HG03135 (cell line): ENCODE results near the gene TSPEAR.
"Not testable (repeated sequence)": the region's sequence is repeated elsewhere in the genome, so short reads cannot be mapped to it uniquely, and the experiment has no call there.

ENCODE experiments used
- ATAC-seq: cut with Tn5 transposase; IDR thresholded peaks from one replicate; pipeline ENCODE4 v1.9.1; 2021; ENCODE audit warnings: mild to moderate bottlenecking, moderate library complexity; ENCODE audit not compliant: unreplicated experiment

The TSPEAR gene

DNA sequence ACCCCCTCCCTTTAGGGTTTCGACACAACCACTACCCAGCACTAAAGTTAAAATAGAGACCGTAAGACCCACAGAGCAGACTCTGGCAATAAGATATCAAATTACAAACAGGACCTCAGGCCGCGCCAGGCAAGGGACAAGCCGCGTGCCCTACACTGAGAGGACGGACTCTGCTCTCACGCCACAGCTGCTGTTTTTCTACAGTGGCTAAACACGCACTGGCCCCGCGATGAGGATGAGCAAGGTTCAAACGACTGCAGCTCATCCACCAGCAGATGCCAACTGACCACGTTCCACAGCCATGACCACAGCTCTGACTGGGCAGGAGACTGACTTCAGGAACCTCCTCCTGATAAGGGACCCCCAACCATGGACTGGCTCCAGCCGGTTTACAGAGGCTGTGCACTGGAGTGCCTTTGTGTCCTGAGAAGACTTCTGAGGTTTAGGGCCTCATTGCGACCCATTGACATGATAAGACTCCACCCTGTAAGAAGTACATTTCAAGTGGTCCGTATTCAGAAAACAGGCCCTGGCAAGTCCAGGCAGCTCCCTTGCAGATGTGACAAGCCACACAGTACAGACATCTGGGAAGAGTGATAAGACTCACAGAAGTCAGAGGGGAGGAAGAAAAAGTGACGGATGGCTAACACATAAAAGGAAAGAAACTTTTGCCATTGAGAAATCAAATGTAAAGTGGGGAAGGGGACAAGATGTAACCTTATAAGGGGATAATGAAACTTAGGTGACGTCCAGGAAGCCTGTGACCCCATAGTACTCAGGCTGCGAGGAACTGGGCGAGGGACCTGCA is 117.6 kb downstream of the TSPEAR start:
- no peak for ATAC-seq

DNA sequence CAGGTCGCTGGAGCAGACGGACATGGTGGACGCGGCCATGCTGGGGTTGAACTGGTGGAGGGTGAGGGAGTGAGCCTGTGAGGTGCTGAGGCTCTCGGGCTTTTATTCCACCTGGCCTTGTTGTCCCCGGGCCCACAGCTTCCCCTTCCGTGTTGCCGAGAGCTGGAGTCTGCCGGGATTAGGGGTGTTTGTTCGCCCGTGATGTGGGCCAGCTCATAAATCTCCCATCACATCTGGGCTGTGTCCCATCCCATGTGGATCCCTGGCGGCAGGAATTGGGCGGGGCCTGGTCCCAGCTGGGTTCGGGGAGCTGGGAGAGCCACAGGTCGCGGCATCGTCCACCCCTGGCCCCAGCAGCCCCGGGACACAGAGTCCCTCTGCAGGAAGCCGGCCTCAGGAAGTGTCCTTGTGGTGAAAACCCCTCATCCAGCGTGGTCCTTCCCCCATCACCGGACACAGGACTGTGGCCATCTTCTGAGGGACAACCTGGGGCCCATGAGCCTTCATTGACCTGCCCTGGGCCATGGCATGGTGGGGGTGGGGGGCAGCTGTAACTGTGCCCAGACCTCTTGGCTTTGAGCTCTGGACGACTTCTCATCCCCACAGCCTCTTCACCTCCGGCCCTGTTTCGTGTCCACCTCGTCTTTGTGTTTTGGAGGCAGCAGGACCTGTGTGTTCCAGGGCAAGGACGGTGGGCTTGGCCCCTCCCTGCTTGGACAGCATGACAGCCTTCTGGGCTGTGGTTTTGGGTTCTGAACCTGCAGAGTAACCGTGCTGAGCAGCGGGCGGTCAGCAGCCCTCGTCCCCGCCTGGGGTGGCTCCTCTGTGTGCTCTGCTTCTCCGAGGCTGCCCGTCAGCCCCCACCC is 118.7 kb downstream of the TSPEAR start, which contains the start of gene KRTAP10-6:
KRTAP10-6 (minus strand) TSS at position 60 of the 866 bp plus-strand sequence; CDS start at position 39, 21 bp downstream.
- ATAC-seq = no peak

DNA sequence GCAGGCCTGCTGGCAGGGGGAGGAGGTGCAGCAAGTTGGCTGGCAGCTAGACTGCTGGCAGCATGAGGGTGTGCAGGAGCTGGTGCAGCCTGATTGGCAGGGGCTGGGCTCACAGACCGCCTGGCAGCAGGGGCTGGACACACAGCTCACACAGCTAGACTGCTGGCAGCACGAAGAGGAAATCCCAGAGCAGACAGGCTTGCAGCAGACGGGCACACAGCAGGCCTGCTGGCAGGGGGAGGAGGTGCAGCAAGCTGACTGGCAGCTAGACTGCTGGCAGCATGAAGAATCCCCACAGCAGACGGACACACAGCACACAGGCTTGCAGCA is 119.6 kb downstream of the TSPEAR start:
- ATAC-seq = not testable (repeated sequence)

DNA sequence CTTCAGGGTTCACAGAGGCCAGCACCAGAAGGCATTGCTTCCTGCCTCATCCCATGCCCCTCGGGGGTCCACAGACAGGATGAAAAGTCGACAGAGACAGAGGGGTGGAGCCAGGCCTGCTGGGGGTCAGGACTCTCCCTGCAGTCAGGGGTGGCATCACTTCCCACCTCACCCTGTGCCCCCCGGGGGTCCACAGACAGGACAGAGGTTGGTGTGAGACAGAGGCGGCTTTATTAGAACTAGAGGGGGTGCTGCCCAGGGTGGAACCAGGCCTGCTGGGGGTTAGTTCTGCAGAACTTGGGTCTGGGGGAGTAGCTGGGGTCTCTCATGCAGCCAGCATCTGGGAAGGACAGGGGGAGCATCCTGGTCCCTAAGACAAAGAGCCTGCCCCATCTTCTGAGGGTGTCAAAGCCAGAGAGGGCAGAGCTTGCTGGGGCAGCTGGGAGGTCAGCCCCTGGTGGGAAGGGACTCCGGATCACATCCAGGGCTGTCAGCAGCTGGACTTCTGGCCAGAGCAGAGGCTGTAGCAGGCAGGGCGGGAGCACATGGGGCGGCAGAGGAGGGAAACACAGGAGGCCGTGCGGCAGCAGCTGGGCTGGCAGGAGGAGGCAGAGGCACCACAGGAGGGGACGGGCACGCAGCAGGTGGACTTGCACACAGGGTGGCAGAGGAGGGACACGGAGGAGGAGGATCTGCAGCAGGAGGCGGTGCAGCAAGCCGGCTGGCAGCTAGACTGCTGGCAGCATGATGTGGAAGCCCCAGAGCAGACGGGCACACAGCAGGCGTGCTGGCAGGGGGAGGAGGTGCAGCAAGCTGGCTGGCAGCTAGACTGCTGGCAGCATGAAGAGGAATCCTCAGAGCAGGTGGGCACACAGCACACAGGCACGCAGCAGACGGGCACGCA is 120.2 kb downstream of the TSPEAR start:
- ATAC-seq = not testable (repeated sequence)

DNA sequence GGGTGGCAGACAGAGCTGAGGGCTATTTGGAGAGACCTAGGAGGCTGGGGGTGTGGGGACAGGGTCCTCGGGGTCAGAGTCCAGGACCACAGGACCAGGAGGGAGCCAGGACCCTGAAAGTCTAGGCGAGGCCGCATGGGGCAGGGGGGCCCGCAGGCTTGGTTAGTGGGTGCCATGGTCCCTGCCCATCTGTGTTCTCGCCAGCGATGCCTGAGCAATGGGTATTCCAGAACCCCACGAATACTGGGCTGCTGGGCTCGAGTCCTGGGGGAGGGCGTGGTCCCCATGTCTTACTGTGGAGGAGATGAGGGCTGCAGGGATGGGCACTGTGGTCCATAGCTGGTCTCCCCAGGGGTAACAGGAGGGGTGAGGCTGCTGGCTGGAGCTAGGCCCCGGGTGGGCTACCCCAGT is 121.1 kb downstream of the TSPEAR start:
- ATAC-seq = no peak

DNA sequence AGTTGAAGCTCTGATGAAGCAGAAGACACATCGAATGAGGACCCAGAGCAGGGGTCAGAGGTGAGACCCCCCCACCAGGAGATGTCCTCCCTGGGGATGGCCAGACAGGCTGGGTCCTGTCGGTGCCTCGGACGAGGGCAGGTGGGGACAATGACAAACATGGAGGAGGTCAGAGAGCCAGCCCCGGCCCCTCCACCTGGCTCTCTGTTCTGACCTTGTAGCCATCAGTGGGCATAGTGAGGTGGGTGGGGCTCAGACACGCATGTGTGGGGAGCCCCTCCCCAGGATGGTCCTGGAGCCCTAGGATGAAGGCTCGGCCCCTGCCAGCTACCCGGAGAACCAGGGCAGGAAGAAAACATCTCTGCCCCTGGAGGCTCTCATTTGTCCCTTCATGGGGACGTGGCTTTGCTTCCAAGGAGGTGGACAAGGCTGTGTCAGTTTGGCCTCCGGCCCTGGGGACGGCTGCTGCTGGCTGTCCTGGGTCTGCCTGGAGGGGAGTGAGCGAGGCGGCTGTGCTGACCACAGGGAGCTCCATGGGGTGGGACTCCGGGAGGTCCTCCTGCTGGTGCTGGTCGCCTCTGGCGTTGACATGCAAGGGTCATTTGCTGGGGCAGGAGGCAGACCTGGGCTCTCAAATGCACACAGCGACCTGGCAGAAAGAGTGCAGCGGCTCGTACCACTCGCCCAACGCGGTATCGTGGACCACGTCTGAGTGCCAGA is 121.6 kb downstream of the TSPEAR start:
- ATAC-seq = no peak

DNA sequence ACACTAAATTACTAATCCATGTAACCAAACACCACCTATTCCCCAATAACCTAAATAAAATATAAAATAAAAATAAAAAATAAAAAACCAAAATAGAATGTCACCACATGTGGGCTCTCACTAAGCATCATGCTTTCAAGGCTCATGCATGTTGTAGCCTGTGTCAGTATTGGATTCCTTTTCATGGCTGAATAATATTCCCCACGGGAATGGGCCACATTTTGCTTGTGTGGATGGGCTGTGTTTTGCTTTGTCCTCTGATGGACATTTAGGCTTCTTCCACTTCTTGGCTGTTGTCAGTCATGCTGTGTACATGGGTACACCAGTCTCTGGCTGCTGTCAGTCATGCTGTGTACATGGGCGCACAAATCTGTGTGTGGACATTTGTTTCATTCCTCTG is 122.3 kb downstream of the TSPEAR start:
- ATAC-seq = no peak

DNA sequence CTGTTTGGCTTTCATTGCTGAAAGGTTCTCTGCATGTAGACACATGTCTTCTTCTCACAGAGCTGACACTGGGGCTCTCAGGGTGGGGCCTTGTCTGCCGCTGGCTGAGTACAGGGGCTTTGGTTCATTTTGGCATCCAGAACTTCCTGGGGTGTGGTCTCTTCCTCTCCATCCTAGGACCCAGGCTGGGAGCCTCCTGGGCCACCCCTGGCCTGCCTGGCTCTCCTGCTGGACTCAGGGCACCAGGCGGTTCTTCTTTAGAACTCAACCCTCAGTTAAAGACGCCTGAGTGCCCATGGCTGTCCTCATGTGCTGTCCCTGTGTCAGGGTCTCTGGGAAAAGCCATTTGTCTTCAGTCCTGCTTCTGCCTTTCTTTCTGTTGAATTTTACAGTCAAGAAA is 125.5 kb downstream of the TSPEAR start:
- no peak for ATAC-seq

DNA sequence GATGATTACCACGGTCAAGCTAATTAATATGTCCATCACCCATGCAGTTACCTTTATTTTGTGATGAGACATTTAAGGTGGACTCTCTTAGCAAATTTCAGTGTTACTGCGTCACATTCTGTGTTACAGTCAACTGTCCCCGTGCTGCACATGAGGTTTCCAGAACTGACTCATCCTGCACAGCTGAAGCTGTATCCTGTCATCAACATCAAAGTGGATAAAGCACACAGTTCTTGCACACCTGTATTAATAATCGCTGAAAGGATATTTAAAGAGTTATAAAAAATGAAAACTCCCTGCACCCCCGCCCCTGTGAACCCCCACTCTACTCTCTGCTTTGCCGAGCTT is 127.6 kb downstream of the TSPEAR start:
- no peak for ATAC-seq

DNA sequence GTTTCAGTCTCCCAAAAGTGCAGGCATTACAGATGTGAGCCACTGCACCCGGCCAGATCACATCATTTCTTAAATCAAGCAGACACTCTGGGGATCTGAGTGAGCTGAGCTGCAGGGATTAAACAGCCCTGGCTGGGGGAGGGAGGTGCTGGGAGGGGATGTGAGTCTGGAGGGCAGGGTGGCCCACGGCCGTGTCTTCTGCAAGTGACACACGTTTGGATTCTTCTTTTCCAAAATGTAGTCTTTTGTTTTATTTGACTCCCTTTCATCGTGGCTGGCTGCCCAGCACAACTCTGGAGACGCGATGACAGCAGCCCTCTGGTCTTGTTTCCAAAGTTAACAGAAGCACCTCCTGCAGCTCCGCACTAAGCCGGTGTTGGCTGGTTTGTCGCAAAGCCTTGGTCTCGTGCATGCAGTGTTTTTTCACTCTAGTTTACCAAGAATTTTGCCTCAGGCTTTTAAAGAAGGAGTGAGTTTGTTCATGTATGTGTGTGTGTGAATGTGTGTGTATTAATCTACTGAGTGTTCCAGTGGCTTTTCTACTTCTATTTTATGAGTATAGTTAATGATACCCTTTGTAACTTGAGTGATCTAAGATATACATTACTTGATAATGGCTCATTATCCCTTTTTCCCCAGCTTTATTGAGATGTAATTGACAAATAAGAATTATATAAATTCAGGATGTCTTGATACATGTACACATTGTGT is 128.1 kb downstream of the TSPEAR start:
- ATAC-seq = no peak

DNA sequence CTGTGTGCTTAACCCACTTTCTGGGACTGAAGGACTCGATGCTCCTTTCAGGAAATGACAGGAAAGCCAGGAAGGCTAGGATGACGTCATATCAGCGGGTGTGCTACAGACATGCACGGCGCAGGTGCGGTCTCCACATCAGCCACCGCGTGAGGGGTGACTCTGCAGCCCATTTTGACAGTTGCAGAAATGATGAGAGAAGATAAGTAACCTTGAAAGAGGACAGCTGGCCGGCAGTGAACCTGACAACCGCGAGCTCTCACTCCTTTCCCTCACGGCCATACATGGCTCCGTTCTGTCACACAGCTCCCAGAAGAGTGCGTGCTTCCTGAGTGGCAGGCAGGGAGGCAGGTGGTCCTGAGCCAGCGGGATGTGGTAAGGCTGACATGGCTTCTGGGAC is 129.3 kb downstream of the TSPEAR start:
- ATAC-seq = no peak

DNA sequence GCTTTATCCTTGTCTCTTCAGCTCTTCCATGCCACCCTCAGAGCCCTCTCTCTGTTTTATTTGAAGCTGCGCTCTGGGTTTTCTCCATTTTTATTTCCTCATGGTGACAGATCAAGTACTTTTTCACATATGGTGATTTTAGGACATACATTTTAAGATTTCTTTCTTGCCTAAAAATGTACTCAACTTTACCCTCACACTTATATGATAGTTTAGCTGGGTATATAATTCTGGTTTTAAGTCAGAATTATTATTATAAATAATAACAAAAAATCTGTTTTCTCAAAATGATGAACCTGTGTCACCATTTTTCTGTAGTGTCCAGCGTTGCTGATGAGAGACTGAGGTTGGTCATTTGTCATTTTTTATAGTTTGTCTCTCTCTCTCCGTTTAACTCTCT is 130.2 kb downstream of the TSPEAR start:
- no peak for ATAC-seq

DNA sequence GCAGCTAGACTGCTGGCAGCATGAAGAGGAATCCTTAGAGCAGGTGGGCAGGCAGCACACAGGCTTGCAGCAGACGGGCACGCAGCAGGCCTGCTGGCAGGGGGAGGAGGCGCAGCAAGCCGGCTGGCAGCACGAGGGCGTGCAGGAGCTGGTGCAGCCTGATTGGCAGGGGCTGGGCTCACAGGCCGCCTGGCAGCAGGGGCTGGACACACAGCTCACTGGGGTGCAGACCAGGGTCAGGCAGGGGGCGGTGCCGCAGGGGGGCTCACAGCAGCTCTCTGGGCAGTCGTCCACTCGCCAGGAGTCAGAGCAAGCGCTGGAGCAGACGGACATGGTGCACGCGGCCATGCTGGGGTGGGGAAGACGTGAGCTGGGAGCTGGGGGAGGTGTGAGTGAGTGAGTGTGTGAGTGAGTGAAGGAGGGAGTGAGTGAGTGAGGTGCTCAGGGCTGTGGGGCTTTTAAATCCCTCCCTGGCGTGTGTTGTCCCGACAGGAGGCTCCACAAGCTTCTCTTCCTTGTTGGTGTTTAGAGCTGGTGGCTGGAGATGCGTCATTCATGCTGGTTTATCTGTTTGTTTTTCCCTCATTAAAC is 131.0 kb downstream of the TSPEAR start, which contains the start of gene KRTAP10-5:
KRTAP10-5 (minus strand) TSS at position 374 of the 591 bp plus-strand sequence; CDS start at position 348, 26 bp downstream.
- not testable (repeated sequence) for ATAC-seq

DNA sequence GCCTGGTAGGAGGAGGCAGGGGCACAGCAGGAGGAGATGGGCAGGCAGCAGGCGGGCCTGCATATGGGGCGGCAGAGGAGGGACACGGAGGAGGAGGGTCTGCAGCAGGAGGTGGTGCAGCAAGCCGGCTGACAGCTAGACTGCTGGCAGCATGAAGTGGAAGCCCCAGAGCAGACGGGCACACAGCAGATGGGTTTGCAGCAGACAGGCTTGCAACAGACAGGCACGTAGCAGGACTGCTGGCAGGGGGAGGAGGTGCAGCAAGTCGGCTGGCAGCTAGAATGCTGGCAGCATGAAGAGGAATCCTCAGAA is 131.6 kb downstream of the TSPEAR start:
- no peak for ATAC-seq

DNA sequence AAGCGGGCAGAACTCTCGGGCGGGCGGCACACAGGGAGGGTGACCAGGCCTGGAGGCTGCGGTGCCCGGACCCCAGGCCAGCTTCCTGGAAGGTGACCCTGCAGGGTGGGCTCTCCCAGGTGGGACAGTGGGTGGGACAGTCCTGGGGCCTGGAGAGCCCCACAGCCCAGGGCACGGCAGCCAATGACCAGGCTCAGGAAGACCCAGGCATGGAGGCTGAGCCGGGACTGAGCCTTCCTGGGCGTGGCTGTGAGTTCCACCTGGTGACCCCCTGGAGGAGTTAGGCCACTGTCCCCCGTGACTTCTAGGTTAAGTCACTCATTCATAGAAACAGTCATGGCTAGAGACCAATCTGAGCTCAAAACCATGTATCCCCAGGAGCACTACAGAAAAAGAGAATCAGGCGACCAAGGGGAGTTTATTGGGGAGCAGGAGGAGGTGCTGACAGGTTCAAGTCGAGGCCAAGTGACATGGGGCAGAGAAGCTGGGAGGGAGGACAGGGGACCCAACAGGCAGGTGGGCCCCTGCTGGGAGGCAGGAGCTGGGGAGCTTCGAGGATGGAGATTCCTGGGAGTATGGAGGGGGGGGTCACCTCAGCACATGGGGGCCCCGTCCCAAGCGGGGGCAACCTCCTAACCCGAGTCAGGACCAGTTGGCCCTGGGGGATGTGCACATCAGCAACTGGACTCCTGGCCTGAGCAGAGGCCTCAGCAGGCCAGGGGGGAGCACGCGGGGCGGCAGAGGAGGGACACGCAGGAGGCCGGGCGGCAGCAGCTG is 132.1 kb downstream of the TSPEAR start:
- no peak for ATAC-seq

DNA sequence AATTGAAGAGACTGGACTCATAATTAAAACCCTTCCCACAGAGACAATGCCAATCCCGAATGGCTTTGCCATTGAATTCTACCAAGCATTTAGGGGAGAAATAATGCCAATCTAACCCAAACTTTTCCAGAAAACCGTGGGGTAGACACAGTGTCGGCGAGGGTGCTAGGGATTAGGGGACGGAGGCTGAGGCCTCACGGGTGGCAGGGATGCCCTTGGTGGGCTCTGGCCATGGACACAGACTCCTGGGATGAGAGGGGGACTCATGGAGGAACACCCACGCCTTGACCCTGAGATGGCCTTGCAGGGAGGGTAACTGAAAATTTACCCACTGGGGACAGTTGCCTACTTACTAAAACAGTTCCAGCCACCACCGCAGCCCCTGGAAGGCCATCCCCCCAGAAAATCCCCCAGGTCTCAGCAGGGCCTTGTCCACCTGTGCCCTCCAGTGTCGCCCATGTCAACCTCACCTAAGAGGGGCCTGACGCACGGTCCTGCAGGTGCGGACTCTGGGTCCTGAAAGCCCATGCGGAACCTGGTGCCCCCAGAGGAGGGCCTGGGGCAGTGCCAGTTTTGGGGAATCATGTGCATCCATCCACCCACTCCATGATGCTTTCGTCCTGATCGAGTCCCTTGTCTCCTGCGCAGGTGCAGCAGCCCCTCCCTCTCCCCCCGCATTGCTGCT is 132.9 kb downstream of the TSPEAR start:
- no peak for ATAC-seq

DNA sequence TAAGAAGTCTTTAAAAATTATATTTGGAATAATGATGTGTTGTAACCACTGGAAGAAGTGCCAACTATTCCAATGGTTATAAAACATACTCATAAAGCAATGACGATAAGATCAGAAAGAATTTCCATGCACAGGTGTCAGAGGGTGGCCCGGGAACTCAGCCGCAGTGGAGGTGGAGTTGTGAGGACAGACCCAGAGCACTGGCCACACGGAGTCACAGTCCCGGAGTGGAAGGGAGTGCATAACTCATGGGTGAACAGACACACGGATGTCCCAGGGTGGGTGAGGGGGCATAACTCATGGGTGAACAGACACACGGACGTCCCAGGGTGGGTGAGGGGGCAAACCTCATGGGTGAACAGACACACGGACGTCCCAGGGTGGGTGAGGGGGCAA is 135.3 kb downstream of the TSPEAR start:
- ATAC-seq = no peak
